ENCODE results near the gene TNFAIP3.
"Not testable (repeated sequence)": the region's sequence is repeated elsewhere in the genome, so short reads cannot be mapped to it uniquely, and the experiment has no call there.

The TNFAIP3 gene

DNA sequence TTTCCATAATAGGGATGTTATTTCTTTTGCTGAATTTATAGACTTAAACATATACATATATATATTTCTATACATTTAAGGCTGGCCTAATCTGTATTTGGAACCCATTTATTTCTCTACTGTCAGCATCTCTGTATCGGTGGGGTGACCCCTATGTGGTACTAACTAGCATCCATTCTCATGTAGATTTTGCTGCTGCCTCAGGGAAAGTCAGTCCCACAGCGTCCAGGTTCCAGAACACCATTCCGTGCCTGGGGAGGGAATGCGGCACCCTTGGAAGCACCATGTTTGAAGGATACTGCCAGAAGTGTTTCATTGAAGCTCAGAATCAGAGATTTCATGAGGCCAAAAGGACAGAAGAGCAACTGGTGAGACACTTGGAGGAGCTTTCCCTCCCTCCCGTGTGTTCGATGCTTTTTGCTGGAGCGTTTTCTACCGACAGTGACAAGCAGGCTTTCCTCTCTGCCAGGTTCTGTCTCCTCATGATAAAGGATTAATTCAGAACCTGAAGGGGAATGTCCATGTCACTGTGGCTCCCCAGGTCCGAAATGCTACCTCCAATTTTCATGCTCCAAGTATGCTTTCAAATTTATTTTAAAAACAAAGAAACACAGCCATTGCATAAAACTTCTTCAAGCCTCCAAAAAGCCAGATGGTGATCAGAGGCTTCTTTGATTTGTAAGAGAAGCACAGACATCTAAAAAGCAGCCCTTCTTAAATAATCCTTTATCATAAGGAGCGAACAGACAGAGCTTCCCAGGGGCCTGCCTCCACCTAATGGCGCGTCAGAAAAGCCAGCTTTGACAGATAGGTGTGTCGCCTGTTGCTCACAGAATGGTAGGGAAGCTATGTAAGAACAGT lies 13.1 kb downstream of the TNFAIP3 start:
- DNase-seq: no peak

- DNase-seq: no peak
Observed at GRCh38 chr6:137880746-137881521, 13.9 kb downstream of the TNFAIP3 start.

DNA sequence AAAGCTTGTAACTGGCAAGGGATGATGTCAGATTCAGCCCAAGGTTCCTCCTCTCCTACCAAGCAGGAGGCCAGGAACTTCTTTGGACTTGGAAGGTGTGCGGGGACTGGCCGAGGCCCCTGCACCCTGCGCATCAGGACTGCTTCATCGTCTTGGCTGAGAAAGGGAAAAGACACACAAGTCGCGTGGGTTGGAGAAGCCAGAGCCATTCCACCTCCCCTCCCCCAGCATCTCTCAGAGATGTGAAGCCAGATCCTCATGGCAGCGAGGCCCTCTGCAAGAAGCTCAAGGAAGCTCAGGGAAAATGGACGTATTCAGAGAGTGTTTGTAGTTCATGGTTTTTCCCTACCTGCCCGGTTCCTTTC lies 14.4 kb downstream of the TNFAIP3 start:
- no peak for DNase-seq

DNA sequence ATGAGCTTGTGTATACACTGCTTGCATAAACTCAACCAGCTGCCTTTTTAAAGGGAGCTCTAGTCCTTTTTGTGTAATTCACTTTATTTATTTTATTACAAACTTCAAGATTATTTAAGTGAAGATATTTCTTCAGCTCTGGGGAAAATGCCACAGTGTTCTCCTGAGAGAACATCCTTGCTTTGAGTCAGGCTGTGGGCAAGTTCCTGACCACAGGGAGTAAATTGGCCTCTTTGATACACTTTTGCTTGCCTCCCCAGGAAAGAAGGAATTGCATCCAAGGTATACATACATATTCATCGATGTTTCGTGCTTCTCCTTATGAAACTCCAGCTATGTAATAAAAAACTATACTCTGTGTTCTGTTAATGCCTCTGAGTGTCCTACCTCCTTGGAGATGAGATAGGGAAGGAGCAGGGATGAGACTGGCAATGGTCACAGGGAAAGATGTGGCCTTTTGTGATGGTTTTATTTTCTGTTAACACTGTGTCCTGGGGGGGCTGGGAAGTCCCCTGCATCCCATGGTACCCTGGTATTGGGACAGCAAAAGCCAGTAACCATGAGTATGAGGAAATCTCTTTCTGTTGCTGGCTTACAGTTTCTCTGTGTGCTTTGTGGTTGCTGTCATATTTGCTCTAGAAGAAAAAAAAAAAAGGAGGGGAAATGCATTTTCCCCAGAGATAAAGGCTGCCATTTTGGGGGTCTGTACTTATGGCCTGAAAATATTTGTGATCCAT lies 15.3 kb downstream of the TNFAIP3 start:
- no peak for DNase-seq

DNA sequence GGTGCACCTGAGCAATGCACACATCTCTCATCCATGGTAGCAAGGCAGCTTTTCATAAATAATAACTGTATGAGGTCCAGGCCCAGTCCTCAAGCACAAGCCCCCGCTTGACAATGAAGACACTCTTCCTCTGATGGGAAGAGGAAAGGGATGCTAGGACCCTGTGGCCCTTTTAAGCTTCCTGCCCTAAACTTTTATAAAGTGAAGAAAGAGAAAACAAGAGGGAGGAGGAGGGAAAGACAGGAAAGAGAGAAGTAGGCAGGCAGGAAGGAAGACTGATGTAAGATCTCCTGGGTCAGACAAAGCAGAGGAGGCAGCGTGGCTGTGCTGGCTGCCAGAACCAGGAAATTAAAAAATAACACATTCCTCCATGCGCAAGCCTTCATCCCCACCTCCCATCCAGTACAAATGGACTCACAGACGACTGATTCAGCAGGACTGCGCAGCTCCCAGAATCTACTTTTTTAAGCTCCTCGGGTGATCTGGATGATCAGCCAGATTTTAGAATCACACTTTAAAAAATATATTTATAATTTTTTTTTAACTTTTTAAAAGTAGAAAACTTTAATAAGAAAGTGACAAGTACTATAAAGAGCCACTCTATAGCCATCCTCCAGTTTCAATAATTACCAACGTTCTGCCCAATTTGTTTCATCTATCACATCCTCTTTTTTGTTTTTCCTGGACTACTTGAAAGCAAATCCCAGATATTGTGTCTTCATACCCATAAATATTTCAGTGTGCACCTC lies 16.5 kb downstream of the TNFAIP3 start:
- no peak for DNase-seq

- DNase-seq: no peak
Observed at GRCh38 chr6:137884149-137884909, 17.3 kb downstream of the TNFAIP3 start.

- DNase-seq: not testable (repeated sequence)
Observed at GRCh38 chr6:137884910-137885229, 17.8 kb downstream of the TNFAIP3 start.

DNA sequence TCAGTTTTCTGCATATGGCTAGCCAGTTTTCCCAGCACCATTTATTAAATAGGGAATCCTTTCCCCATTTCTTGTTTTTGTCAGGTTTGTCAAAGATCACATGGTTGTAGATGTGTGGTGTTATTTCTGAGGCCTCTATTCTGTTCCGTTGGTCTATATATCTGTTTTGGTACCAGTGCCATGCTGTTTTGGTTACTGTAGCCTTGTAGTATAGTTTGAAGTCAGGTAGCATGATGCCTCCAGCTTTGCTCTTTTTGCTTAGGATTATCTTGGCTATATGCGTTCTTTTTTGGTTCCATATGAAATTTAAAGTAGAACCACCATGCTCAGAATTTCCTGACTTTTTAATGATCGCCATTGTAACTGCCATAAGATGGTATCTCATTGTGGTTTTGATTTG lies 19.2 kb downstream of the TNFAIP3 start:
- DNase-seq: not testable (repeated sequence)

DNA sequence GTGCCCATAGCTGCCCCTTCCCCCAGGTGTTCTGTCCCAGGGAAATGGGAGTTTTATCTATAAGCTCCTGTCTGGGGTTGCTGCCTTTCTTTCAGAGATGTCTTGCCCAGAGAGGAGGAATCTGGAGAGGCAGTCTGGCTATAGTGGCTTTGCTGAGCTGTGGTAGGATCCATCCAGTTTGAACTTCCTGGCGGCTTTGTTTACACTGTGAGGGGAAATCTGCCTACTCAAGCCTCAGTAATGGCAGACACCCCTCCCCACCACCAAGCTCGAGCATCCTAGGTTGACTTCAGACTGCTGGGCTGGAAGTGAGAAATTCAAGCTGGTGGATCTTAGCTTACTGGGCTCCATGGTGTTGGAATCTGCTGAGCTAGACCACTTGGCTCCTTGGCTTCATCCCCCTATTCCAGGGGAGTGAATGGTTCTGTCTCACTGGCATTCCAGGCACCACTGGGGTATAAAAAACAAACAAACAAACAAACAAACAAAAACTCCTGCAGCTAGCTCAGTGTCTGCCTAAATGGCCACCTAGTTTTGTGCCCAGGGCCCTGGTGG lies 24.0 kb downstream of the TNFAIP3 start:
- DNase-seq: no peak

DNA sequence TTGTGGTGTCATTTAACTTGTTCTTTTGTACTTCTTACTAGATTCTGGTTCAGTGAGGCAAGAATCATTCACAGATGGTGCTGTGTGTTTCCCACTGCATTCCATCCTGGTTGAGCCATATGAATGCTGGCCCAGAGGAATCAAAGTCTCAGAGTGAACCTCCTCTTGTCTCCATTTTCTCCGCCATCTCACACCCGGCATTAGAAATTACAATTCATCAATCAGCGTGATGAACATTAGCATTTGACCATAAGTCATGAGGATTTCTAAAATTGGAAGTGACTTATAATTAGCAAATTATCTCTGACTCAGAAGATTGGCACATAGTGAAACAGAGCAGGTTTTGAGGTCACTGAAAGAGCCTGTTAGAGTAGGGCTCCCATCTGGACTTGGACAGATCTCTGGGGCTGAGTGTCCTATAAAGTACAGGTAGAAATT lies 25.2 kb downstream of the TNFAIP3 start:
- no peak for DNase-seq

DNA sequence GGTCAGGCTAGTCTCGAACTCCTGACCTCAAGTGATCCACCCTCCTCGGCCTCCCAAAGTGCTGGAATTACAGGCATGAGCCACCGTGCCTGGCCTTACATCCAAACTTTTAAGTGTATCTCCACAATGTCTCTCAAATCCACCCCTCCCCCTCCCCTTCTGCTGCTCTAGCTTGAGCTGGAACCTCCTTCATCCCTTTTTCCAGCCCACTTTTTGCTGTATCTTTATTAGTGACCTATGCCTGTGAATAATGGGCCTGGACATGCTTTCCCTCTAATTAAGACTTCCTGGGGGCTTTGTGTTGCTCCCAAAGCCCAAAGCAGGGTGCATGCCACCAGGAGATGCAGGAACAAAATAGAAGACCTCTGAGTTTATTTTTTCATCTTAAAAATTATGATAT lies 26.1 kb downstream of the TNFAIP3 start:
- DNase-seq: no peak

DNA sequence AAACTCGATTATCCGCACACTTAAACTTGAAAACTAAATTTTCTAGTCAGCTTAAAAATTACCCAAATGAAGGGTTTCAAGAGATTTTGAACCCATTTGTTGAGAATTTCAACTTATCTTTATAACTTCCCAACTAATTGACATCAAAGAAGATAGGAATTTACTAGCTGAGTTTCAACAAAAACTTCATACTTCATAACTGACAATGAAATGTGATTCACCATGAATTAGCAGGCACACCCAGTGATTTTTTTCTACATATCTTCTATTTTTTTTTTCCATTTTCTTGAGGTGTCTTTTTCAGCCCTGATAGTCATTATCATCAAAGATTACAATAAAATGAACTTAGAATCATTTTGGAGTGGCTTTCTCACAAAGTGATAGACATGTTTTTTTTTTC lies 26.7 kb downstream of the TNFAIP3 start:
- no peak for DNase-seq

GRCh38 chr6:137894378-137894777 lies 27.3 kb downstream of the TNFAIP3 start:
- DNase-seq: not testable (repeated sequence)

- DNase-seq: no peak
Observed at GRCh38 chr6:137894779-137895385, 27.8 kb downstream of the TNFAIP3 start.

- no peak for DNase-seq
Observed at GRCh38 chr6:137896647-137897046, 29.6 kb downstream of the TNFAIP3 start.

DNA sequence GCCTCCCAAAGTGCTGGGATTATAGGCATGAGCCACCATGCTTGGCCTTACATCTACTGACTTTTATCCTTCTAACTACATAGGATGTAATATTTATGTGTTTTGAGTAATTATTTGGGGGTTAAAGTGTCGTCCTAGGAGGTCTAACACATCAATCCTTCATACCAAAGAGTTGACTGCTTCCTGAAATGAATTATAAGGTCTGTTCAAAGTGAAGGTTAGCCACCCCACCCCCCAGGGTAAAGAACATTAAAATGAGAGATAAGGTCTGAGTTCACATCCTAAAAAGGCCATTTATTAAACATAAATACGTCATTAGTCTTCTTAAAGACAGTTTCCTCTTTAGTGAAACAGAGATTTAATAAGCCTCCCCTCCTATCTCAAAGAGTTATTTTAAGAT lies 33.8 kb downstream of the TNFAIP3 start:
- no peak for DNase-seq

GRCh38 chr6:137901454-137901853 lies 34.4 kb downstream of the TNFAIP3 start:
- DNase-seq: no peak

DNA sequence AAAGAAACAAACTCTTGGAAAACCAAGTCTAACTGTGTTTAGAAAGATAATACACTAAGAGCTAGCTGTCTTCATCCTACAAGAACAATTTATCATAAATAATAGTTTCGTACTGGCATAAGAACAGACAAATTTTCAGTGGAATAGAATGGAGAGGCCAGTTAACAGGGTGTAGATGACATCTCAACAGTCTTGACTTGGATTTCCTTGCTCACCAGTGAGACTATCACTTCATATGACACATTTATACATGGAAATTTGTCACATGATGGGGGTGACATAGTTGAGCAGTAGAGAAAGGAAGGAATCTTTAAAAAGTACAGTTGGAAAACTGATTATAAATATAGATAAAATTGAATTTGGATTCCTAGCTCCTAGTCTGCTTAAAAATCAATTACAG lies 35.6 kb downstream of the TNFAIP3 start:
- DNase-seq: no peak

GRCh38 chr6:137903274-137903932 lies 36.3 kb downstream of the TNFAIP3 start:
- DNase-seq: no peak

DNA sequence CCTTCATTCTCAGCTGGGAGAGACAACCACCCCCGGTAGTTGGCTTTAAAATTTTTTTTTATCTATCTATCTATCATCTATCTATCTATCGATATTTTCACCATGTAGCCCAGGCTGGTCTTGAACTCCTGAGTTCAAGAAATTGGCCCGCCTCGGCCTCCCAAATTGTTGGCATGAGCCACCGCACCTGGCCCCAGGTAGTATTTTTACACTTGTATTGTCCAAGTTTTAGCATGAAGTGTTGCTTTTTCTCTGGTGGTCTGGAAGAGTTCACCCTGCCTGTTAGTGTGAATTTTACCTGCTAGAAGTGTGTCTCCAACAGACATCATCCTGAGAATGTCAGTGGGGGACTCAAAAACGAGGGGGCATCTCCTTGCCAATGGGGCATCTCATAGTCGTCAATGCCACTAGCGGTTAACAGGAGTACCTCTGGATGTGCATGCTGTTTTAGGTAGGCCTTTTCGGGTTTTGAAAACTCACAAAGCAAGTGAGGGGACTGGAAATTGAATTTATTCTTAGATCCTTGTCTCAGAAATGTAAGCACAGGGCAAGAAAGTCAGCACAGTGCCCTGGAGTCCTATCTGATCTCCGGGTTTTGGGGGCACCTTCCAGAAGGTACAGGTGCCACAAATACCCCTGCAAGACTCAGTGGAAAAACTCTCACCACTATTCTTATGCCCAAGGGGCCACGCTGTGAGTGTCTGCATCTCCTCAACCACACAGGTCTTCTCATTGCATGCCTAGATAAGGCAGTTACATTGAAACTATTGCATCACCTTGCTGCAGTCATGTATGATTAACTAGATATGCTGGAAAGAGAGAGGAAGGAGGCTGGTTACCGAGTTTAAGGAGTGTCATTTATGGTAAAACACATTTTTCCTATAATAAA lies 37.1 kb downstream of the TNFAIP3 start:
- peak; percentile 19 for DNase-seq
